Measurements from ENCODE around the gene CNN1. TPM values are rescaled to one million over a fixed set of nuclear protein-coding genes. Genes with fewer than 3 reads are reported as not detected.
"Not testable (repeated sequence)": the region's sequence is repeated elsewhere in the genome, so short reads cannot be mapped to it uniquely, and the experiment has no call there.

CNN1 gene
- total RNA-seq, 2 donors from 2014 or later: 426 to 525 TPM

DNA sequence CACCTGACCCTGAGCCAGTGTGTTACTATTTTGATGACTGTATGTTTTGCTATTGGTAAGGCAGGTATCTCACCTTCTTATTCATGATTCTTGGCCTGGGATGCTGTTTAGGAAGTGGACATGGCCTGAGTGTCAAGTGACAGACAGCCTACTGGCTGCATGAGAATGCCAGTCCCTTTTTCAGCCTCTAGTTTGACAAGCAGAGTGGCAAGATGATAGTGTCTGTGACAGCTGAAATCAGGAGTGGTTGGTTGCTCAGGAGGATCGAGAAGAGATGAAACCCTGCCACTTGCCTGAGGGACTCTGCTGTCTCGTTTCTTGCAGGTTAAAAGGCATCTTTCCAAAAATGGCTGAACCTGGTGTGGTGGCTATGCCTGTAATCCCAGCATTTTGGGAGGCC lies 27.5 kb downstream of the CNN1 start:
- Histone ChIP-seq H3K27me3 (replicated peaks; ENCODE audit: insufficient read depth) (no peaks in the 10 kb centered on the region), H3K4me1 (replicated peaks) (no peaks in the 10 kb centered on the region), H3K9me3 (no peaks in the 10 kb centered on the region), H3K36me3 (no peaks in the 10 kb centered on the region), H3K27ac (no peak overlapping the region), H3K4me3 (no peak overlapping the region)
- TF ChIP-seq POLR2AphosphoS5 (IDR thresholded peaks at IDR 0.05) (no peak), POLR2A (IDR thresholded peaks at IDR 0.05) (no peak)
- TF ChIP-seq, protein P1, sequence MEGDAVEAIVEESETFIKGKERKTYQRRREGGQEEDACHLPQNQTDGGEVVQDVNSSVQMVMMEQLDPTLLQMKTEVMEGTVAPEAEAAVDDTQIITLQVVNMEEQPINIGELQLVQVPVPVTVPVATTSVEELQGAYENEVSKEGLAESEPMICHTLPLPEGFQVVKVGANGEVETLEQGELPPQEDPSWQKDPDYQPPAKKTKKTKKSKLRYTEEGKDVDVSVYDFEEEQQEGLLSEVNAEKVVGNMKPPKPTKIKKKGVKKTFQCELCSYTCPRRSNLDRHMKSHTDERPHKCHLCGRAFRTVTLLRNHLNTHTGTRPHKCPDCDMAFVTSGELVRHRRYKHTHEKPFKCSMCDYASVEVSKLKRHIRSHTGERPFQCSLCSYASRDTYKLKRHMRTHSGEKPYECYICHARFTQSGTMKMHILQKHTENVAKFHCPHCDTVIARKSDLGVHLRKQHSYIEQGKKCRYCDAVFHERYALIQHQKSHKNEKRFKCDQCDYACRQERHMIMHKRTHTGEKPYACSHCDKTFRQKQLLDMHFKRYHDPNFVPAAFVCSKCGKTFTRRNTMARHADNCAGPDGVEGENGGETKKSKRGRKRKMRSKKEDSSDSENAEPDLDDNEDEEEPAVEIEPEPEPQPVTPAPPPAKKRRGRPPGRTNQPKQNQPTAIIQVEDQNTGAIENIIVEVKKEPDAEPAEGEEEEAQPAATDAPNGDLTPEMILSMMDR (IDR thresholded peaks at IDR 0.05): no peak
- no peak for DNase-seq (ENCODE audit: low spot score)
- intact Hi-C loops (cut with DNase I): no loop called here
- 73% methylated on average over 2 of the region's 2 CpGs for WGBS

- no peaks in the 10 kb centered on the region for H3K27me3 ChIP-seq (replicated peaks; ENCODE audit: insufficient read depth)
Observed at GRCh38 chr19:11570039-11570462, 31.4 kb downstream of the CNN1 start.

DNA sequence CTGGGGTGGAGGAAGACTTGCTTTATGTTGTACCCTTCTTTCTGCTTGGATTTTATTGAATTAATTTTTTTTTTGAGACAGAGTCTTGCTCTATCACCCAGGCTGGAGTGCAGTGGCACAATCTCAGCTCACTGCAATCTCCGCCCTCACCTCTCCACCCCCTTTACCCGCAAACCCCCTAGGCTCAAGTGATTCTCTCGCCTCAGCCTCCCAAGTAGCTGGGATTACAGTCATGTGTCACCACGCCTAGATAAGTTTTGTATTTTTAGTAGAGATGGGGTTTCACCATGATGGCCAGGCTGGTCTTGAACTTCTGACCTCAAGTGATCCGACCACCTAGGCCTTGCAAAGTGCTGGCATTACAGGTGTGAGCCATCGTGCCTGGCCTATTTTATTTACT lies 34.7 kb downstream of the CNN1 start:
- H3K27ac ChIP-seq; intact Hi-C loops (cut with DNase I); H3K4me3 ChIP-seq; DNase-seq (ENCODE audit: low spot score); H3K4me1 ChIP-seq (replicated peaks); H3K9me3 ChIP-seq; H3K36me3 ChIP-seq; H3K27me3 ChIP-seq (replicated peaks; ENCODE audit: insufficient read depth): not testable (repeated sequence)
- WGBS: 85% methylated on average over 6 of the region's 6 CpGs

More at GRCh38 chr19:11570039-11570462, 31.4 kb downstream of the CNN1 start:
- H3K4me3 ChIP-seq: no peak overlapping the region
- intact Hi-C loops (cut with DNase I): no loop called here
- H3K9me3 ChIP-seq: no peaks in the 10 kb centered on the region
- TF ChIP-seq POLR2A (IDR thresholded peaks at IDR 0.05): no peak
- TF ChIP-seq POLR2AphosphoS5 (IDR thresholded peaks at IDR 0.05): no peak
- TF ChIP-seq, protein P1 (IDR thresholded peaks at IDR 0.05): no peak
- WGBS: 62% methylated on average over 5 of the region's 5 CpGs
- no peaks in the 10 kb centered on the region for H3K4me1 ChIP-seq (replicated peaks)
- no peaks in the 10 kb centered on the region for H3K36me3 ChIP-seq
- H3K27ac ChIP-seq: no peak overlapping the region
- no peak for DNase-seq (ENCODE audit: low spot score)

DNA sequence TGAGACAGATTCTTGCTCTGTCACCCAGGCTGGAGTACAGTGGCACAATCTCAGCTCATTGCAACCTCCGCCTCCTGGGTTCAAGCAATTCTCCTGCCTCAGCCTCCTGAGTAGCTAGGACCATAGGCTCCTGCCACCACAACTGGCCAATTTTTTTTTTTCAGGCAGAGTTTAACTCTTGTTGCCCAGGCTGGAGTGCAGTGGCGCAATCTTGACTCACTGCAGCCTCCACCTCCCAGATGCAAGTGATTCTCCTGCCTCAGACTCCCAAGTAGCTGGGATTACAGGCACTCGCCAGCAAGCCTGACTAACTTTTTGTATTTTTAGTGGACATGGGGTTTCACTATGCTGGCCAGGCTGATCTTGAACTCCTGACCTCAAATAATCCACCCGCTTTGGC lies 35.1 kb downstream of the CNN1 start:
- H3K4me3 ChIP-seq; DNase-seq (ENCODE audit: low spot score); H3K27ac ChIP-seq; H3K36me3 ChIP-seq; H3K4me1 ChIP-seq (replicated peaks); intact Hi-C loops (cut with DNase I); H3K9me3 ChIP-seq; H3K27me3 ChIP-seq (replicated peaks; ENCODE audit: insufficient read depth): not testable (repeated sequence)
- 96% methylated on average over 4 of the region's 4 CpGs for WGBS

DNA sequence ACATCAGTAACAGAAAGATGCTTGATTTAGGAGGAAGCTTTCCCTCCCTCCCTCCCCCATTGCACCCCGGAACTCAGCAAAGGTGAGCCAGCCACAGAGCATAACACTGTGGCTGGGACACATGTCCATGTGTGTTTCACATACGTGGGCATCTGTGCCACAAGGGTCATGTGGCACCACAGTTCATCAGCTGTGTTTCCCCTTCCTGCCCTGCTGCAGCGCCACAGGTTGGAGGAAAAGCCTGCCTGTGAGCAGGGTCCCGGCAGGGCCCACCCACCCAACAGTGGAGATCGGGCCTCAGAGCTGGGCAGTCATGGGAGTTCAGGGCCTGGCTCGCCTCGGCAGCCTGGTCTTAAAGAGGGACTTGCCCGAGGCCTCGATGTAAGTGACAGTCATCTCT lies 36.0 kb downstream of the CNN1 start:
- TF ChIP-seq POLR2AphosphoS5 (IDR thresholded peaks at IDR 0.05) (no peak), POLR2A (IDR thresholded peaks at IDR 0.05) (no peak)
- TF ChIP-seq, protein P1 (IDR thresholded peaks at IDR 0.05): no peak
- no peaks in the 10 kb centered on the region for H3K27me3 ChIP-seq (replicated peaks; ENCODE audit: insufficient read depth)
- 92% methylated on average over 9 of the region's 9 CpGs for WGBS
- H3K36me3 ChIP-seq: no peaks in the 10 kb centered on the region
- no peaks in the 10 kb centered on the region for H3K9me3 ChIP-seq
- H3K27ac ChIP-seq: no peak overlapping the region
- no peaks in the 10 kb centered on the region for H3K4me1 ChIP-seq (replicated peaks)
- DNase-seq (ENCODE audit: low spot score): no peak
- intact Hi-C loops (cut with DNase I): no loop called here
- no peak overlapping the region for H3K4me3 ChIP-seq

- DNase-seq (ENCODE audit: low spot score): no peak
- TF ChIP-seq POLR2A (IDR thresholded peaks at IDR 0.05) (no peak), POLR2AphosphoS5 (IDR thresholded peaks at IDR 0.05) (no peak)
- TF ChIP-seq, protein P1 (IDR thresholded peaks at IDR 0.05): no peak
- Histone ChIP-seq H3K4me3 (no peak overlapping the region), H3K27ac (no peak overlapping the region), H3K36me3 (no peaks in the 10 kb centered on the region), H3K9me3 (no peaks in the 10 kb centered on the region), H3K4me1 (replicated peaks) (no peaks in the 10 kb centered on the region), H3K27me3 (replicated peaks; ENCODE audit: insufficient read depth) (no peaks in the 10 kb centered on the region)
- WGBS: 93% methylated on average over 15 of the region's 15 CpGs
- intact Hi-C loops (cut with DNase I): no loop called here
Observed at GRCh38 chr19:11576227-11576626, 37.6 kb downstream of the CNN1 start.
